BLaER1 treated with 17β-estradiol and CSF1 and Interleukin-3, amounts not matched to agents 10 nM and 100 nM (cell line): Measurements from ENCODE around the gene NUDT1.

Experiments
- H3K27ac ChIP-seq, 11 experiments: shearing (Covaris generic); formaldehyde crosslinking; 2 replicates each; pipeline ENCODE4 v1.8.1; 2022
- H3K27me3 ChIP-seq, 11 experiments: shearing (Covaris generic); formaldehyde crosslinking; 2 replicates each; pipeline ENCODE4 v1.8.1; 2022
- H3K36me3 ChIP-seq, 11 experiments: shearing (Covaris generic); formaldehyde crosslinking; 2 replicates each; pipeline ENCODE4 v1.8.1; 2022
- H3K4me1 ChIP-seq, 10 experiments: shearing (Covaris generic); formaldehyde crosslinking; 2 replicates each; pipeline ENCODE4 v1.8.1; 2022
- H3K4me2 ChIP-seq, 11 experiments: shearing (Covaris generic); formaldehyde crosslinking; 2 replicates each; pipeline ENCODE4 v1.8.1; 2022
- H3K4me3 ChIP-seq, 10 experiments: shearing (Covaris generic); formaldehyde crosslinking; 2 replicates each; pipeline ENCODE4 v1.8.1; 2022
- H3K9ac ChIP-seq, 11 experiments: shearing (Covaris generic); formaldehyde crosslinking; 2 replicates each; pipeline ENCODE4 v1.8.1; 2022
- H3K9me3 ChIP-seq, 11 experiments: shearing (Covaris generic); formaldehyde crosslinking; replicated peaks in 1 of 11; 2 replicates each; pipeline ENCODE4 v1.8.1; 2022
- H4K20me1 ChIP-seq, 11 experiments: shearing (Covaris generic); formaldehyde crosslinking; 2 replicates each; pipeline ENCODE4 v1.8.1; 2022
- Cebpa-rat ChIP-seq, 11 experiments: shearing (Covaris generic); IDR thresholded peaks; 2 replicates each; pipeline ENCODE4 v1.8.1; 2022

NUDT1 gene

DNA sequence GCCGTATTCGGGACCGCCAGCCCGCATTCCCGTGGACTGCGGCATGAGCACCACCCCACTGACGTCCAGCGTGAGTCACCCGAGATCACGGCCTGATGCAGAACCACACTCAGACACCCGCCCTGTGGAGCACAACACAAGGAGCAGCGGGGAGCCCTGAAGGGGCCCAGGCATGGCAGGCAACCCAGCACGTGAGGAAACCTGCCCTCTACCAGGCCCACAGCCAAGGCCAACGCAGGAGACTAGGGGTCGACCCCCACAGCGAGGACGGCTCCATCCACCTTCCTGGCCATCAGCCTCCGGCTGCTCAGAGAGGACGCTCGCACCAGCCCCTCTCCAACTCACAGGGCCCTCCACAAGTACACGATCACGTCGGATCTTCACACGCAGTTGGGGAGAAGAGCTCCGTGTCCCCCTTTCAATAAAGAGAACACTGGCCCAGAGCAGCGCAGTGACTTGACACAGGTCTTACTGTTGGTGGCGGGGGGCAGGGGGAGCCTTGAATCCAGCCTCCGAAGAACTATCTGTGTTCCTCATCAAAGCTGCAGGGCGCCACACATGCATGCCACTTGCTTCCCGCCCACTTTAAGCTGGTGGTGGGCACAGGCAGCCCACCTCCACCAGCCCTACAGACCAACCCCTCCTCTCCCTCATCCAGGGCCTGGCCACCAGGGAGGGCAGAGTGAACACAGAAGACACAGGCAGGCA lies 31.3 kb upstream of the NUDT1 start:
- H4K20me1 ChIP-seq: peaks cover 18 to 95% (median 64%) of the 10 kb centered on the region in 11 experiments; a peak in 21 of 22 replicates
- no peak for TF ChIP-seq Cebpa-rat (IDR thresholded peaks at IDR 0.05)
- H3K4me3 ChIP-seq: no peak overlapping the region
- peaks cover 0 to 35% (median 31%) of the 10 kb centered on the region in 10 experiments; a peak in 18 of 20 replicates for H3K4me1 ChIP-seq
- no peaks in the 10 kb centered on the region for H3K27me3 ChIP-seq
- no peak overlapping the region for H3K27ac ChIP-seq
- H3K4me2 ChIP-seq: no peak overlapping the region
- H3K9ac ChIP-seq: peak overlapping the region in 1 of 11 experiments; percentile 12; a peak in 1 of 22 replicates
- no peaks in the 10 kb centered on the region for H3K9me3 ChIP-seq
- peaks cover 79 to 94% (median 85%) of the 10 kb centered on the region in 11 experiments for H3K36me3 ChIP-seq

DNA sequence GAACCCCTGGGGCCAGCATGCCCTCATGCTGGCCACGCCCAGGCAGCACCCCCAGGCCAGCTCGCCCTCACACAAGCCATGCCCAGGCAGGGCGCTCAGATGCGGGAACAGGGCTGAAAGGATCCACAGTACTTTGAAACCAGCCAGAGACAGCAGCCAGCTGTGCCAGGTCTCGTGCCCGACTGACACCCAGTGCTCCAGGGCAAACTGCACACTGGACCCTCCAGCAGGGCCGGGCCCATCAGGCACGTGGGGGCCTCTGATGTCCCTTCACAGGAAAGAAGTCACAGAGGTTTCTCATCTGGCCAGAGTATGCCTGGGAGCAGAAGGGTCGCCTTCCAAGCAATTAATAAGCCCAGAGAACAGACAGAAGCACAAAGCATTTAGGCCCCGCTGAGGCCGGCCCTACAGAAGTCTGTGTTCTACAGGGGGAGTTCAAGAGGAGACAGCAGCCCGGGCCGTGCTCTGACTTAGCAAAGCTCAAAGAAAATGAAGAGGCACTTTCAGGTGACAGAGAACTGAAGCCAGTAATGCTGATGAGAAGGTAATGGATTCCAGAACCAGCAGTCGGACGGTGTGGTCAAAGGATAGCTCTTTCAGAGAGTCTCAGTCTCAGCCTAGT lies 30.7 kb upstream of the NUDT1 start:
- Histone ChIP-seq H3K4me2 (no peak overlapping the region), H3K4me1 (peaks cover 0 to 35% (median 31%) of the 10 kb centered on the region in 10 experiments; a peak in 18 of 20 replicates), H3K9ac (peak overlapping the region in 2 of 11 experiments; percentile 12 to 26; a peak in 2 of 22 replicates), H3K9me3 (no peaks in the 10 kb centered on the region), H3K36me3 (peaks cover 82 to 94% (median 89%) of the 10 kb centered on the region in 11 experiments), H4K20me1 (peaks cover 18 to 98% (median 70%) of the 10 kb centered on the region in 11 experiments; a peak in 21 of 22 replicates), H3K27ac (no peak overlapping the region), H3K4me3 (no peak overlapping the region), H3K27me3 (no peaks in the 10 kb centered on the region)
- no peak for TF ChIP-seq Cebpa-rat (IDR thresholded peaks at IDR 0.05)

DNA sequence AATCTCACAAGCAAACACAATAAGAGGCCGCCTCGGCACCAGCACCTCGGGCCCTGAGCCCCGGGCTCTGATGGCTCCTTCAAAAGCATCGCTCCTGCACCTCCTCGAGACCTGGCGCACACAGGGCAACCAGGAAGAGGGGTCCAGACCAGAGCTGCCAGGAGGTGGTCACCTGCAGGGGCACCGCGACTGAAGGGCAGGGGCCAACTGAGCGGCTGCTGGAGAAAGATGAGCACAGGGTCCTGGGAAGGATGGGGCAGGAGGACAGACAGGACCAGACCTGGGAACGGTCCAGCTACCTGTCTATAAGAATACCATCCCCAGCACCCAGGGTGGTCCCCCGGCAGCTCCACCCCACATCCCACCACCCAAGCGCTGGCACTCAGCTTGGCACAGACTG lies 30.1 kb upstream of the NUDT1 start:
- peaks cover 84 to 94% (median 90%) of the 10 kb centered on the region in 11 experiments for H3K36me3 ChIP-seq
- H3K4me3 ChIP-seq: no peak overlapping the region
- H3K27me3 ChIP-seq: no peaks in the 10 kb centered on the region
- no peak for TF ChIP-seq Cebpa-rat (IDR thresholded peaks at IDR 0.05)
- peaks cover 0 to 37% (median 33%) of the 10 kb centered on the region in 10 experiments; a peak in 18 of 20 replicates for H3K4me1 ChIP-seq
- H3K4me2 ChIP-seq: no peak overlapping the region
- no peaks in the 10 kb centered on the region for H3K9me3 ChIP-seq
- H3K9ac ChIP-seq: 0 out of 22 replicates have a peak overlapping the region, but pooled peaks of 1 of the 11 experiments have one; percentile 26
- no peak overlapping the region for H3K27ac ChIP-seq
- peaks cover 18 to 100% (median 75%) of the 10 kb centered on the region in 11 experiments; a peak in 21 of 22 replicates for H4K20me1 ChIP-seq

DNA sequence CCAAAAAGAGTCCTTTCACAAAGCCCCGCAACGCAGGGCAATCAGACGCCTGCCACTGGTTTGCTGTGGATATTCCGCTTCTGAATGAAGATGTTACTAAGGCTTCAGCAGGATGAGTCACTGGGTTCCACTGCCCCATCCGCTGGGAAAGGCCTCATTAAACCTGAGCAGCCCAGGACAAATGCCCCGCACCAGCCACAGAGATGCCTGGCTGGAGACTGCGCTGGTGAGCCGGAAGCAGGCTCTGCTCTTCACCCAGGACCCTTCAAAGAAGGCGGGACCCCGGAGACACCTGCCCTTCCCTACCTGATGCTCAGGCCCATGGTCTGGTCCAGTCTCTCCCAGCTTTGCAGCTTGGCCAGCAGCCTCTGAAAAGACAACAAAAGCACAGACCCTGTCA lies 29.1 kb upstream of the NUDT1 start:
- Histone ChIP-seq H3K27ac (no peak overlapping the region), H3K4me3 (no peak overlapping the region), H3K4me1 (peaks cover 0 to 40% (median 33%) of the 10 kb centered on the region in 10 experiments; a peak in 18 of 20 replicates), H3K4me2 (no peak overlapping the region), H3K36me3 (peaks cover 84 to 94% (median 90%) of the 10 kb centered on the region in 11 experiments), H4K20me1 (peaks cover 18 to 100% (median 75%) of the 10 kb centered on the region in 11 experiments; a peak in 21 of 22 replicates), H3K9me3 (no peaks in the 10 kb centered on the region), H3K9ac (no peak overlapping the region; a peak in 1 of 22 replicates), H3K27me3 (no peaks in the 10 kb centered on the region)
- no peak for TF ChIP-seq Cebpa-rat (IDR thresholded peaks at IDR 0.05)

DNA sequence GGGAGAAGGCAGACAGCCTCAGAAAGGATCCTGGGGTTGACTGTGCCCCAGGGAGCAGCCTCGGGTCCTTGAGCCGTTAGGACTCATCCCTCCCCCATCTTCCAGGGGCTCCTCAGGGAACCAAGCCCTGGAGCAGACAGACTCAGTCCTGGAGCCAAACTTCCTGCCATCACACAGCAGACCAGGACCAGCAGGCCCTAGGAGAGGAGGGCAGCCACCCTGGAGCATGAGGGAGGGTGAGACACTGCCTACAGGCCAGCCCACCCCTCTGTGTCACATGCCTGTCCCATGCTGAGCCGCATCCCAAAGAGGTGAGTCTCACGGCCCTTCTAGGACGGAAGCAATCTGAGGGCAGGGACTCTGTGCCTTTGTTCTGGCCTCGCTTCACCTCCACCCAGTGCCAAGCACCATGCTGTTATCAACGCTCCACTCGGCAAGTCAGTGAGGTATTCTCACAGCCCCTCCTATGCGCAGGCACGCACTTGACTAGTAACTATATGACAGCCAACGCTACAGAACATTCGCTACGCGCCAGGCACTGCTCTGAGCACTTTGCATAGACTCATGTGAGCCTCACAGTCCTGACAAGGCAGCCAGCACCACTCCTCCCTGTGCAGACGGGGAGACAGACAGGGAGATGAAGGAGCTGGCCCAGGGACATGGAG lies 28.3 kb upstream of the NUDT1 start:
- Histone ChIP-seq H3K4me2 (no peak overlapping the region), H3K27me3 (no peaks in the 10 kb centered on the region), H3K9ac (0 out of 22 replicates have a peak overlapping the region, but pooled peaks of 1 of the 11 experiments have one; percentile 2), H3K27ac (no peak overlapping the region), H3K4me1 (peaks cover 0 to 33% (median 26%) of the 10 kb centered on the region in 10 experiments; a peak in 18 of 20 replicates), H3K4me3 (no peak overlapping the region), H3K9me3 (no peaks in the 10 kb centered on the region), H3K36me3 (peaks cover 83 to 94% (median 90%) of the 10 kb centered on the region in 11 experiments), H4K20me1 (peaks cover 16 to 100% (median 76%) of the 10 kb centered on the region in 11 experiments; a peak in 21 of 22 replicates)
- no peak for TF ChIP-seq Cebpa-rat (IDR thresholded peaks at IDR 0.05)

DNA sequence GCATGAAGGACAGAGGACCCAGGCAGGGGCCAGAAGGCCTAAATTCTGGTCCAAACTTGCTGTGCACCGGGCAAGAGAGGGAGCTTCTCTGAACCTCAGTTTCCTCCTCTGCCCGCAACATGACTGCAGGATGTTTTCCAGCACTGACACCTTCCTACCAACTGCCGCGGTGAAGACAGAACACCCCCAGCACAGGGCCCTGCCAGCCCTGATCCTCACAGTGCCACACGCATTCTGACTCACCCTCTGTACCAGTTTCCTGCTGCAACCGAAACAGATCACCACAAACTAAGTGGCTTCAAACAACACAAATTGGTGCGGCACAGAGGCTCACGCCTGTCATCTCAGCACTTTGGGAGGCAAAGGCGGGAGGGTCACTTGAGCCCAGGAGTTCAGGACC lies 27.4 kb upstream of the NUDT1 start:
- no peaks in the 10 kb centered on the region for H3K27me3 ChIP-seq
- 0 out of 22 replicates have a peak overlapping the region, but pooled peaks of 1 of the 11 experiments have one; percentile 2 for H3K9ac ChIP-seq
- H3K4me1 ChIP-seq: peaks cover 0 to 24% (median 16%) of the 10 kb centered on the region in 10 experiments; a peak in 18 of 20 replicates
- no peaks in the 10 kb centered on the region for H3K9me3 ChIP-seq
- H3K4me3 ChIP-seq: no peak overlapping the region
- TF ChIP-seq Cebpa-rat (IDR thresholded peaks at IDR 0.05): no peak
- H3K36me3 ChIP-seq: peaks cover 86 to 95% (median 90%) of the 10 kb centered on the region in 11 experiments
- H3K27ac ChIP-seq: no peak overlapping the region
- no peak overlapping the region for H3K4me2 ChIP-seq
- peaks cover 7 to 96% (median 67%) of the 10 kb centered on the region in 11 experiments; a peak in 20 of 22 replicates for H4K20me1 ChIP-seq

DNA sequence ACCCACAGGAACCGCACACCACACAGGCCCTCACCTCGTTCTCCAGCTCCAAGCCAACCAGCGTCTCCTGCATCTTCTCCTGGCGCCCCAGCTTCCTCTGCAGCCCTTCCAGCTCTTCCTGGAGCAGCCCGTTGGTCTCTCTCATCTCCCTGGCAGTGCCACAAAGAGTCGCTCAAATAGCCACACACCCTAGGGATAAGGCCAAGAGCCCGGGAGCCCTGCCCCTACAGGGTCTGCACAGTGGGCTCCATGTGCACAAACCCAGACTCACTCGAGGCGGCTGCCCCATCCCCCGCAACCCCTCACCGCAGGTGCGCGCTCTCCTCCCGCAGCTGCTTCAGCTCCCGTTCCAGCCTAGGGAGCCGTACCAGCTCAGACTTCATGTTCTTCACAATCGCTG lies 26.2 kb upstream of the NUDT1 start:
- Histone ChIP-seq H4K20me1 (peaks cover 13 to 96% (median 65%) of the 10 kb centered on the region in 11 experiments; a peak in 21 of 22 replicates), H3K9ac (no peak overlapping the region), H3K36me3 (peaks cover 91 to 98% (median 96%) of the 10 kb centered on the region in 11 experiments), H3K27me3 (no peaks in the 10 kb centered on the region), H3K4me3 (no peak overlapping the region), H3K27ac (no peak overlapping the region), H3K4me2 (no peak overlapping the region), H3K4me1 (peaks cover 0 to 18% (median 11%) of the 10 kb centered on the region in 10 experiments; a peak in 12 of 20 replicates), H3K9me3 (no peaks in the 10 kb centered on the region)
- TF ChIP-seq Cebpa-rat (IDR thresholded peaks at IDR 0.05): no peak

DNA sequence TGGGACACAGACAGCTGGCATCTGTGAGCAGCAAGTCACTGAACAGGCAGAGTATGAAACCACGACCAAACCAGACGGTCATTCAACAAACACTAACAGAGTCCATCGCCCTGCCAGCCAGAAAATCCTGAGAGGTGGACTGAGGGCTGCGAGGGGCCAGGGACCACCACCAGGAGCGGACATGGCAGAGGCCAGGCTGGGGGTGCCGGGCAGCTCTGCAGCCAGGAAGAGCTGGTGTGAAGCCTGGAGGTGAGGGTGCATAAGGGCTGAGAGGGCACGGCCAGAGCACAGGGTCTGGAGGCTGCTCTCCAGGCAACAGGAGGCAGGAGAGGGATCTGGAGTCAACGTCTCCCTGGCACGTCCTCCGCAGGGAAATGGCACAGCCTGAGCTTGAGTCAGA lies 24.8 kb upstream of the NUDT1 start:
- Histone ChIP-seq H3K36me3 (peaks cover 91 to 98% (median 95%) of the 10 kb centered on the region in 11 experiments), H3K4me1 (peaks cover 0 to 18% (median 11%) of the 10 kb centered on the region in 10 experiments; a peak in 12 of 20 replicates), H3K27ac (0 out of 22 replicates have a peak overlapping the region, but pooled peaks of 1 of the 11 experiments have one; percentile 9), H3K27me3 (no peaks in the 10 kb centered on the region), H3K9me3 (no peaks in the 10 kb centered on the region), H3K9ac (peak overlapping the region in 3 of 11 experiments; percentile 17 to 26 (median 18); a peak in 1 of 22 replicates), H4K20me1 (peaks cover 13 to 94% (median 61%) of the 10 kb centered on the region in 11 experiments; a peak in 21 of 22 replicates), H3K4me3 (no peak overlapping the region), H3K4me2 (peak overlapping the region in 5 of 11 experiments; percentile 9 to 39 (median 34); a peak in 9 of 22 replicates)
- no peak for TF ChIP-seq Cebpa-rat (IDR thresholded peaks at IDR 0.05)
